Fibroblast of lung (primary cell): Measurements from ENCODE around the gene GGT1. TPM values are rescaled to one million over a fixed set of nuclear protein-coding genes. Genes with fewer than 3 reads are reported as not detected.

Experiments used
- DNase-seq, 2 donors: peaks; one replicate each; pipeline versions ENCODE4 v3.0.0 to v3.0.0-alpha.2; 2010; ENCODE audit warnings: low read depth in 2 of 2
- H2AFZ ChIP-seq: 2 replicates; pipeline ENCODE4 v1.5.1; 2012; ENCODE audit warnings: low read length, control low read depth, inconsistent platforms
- H3K27ac ChIP-seq: 2 replicates; pipeline ENCODE4 v1.5.1; 2011; ENCODE audit warnings: low read length, control low read depth; ENCODE audit not compliant: insufficient read depth
- H3K27me3 ChIP-seq: 2 replicates; pipeline ENCODE4 v1.5.1; 2011; ENCODE audit warnings: mild to moderate bottlenecking, low read length; ENCODE audit not compliant: control insufficient read depth, insufficient read depth
- H3K36me3 ChIP-seq: 2 replicates; pipeline ENCODE4 v1.5.1; 2011; ENCODE audit warnings: low read length; ENCODE audit not compliant: control insufficient read depth, insufficient read depth
- H3K4me1 ChIP-seq: 2 replicates; pipeline ENCODE4 v1.5.1; 2011; ENCODE audit warnings: low read length; ENCODE audit not compliant: control insufficient read depth, insufficient read depth; ENCODE audit errors: extremely low read depth
- H3K4me2 ChIP-seq: 2 replicates; pipeline ENCODE4 v1.5.1; 2011; ENCODE audit warnings: low read length, control low read depth; ENCODE audit not compliant: insufficient read depth; ENCODE audit errors: extremely low read depth
- H3K4me3 ChIP-seq, 4 experiments: fragments of 200-600 bp in 1 of 4; sonication (generic) in 1 of 4; replicated peaks in 1 of 4; 2 replicates each; pipeline ENCODE4 v1.5.1; 2011 to 2016; ENCODE audit warnings: low read length in 4 of 4, low read depth in 3 of 4, mild to moderate bottlenecking in 3 of 4, control low read depth in 2 of 4, inconsistent platforms in 1 of 4, mixed read lengths in 1 of 4; ENCODE audit not compliant: insufficient read depth in 1 of 4; ENCODE audit errors: control extremely low read depth in 1 of 4
- H3K79me2 ChIP-seq: 2 replicates; pipeline ENCODE4 v1.5.1; 2012; ENCODE audit warnings: mild to moderate bottlenecking, low read length, inconsistent platforms; ENCODE audit not compliant: control insufficient read depth, insufficient read depth
- H3K9ac ChIP-seq: 2 replicates; pipeline ENCODE4 v1.5.1; 2011; ENCODE audit warnings: mild to moderate bottlenecking, low read length, control low read depth; ENCODE audit not compliant: insufficient read depth
- H3K9me3 ChIP-seq: 2 replicates; pipeline ENCODE4 v1.5.1; 2012; ENCODE audit warnings: low read depth, low read length; ENCODE audit not compliant: control insufficient read depth, insufficient read depth
- H4K20me1 ChIP-seq: 2 replicates; pipeline ENCODE4 v1.5.1; 2011; ENCODE audit warnings: low read length; ENCODE audit not compliant: control insufficient read depth, insufficient read depth; ENCODE audit errors: extremely low read depth
- CTCF ChIP-seq, 2 donors: IDR thresholded peaks in 1 of 2; conservative IDR thresholded peaks in 1 of 2; 1 replicate in 1 of 2; 2 replicates in 1 of 2; pipeline ENCODE4 v1.5.1; 2011 to 2012; ENCODE audit warnings: low read length in 2 of 2, control low read depth in 1 of 2, inconsistent platforms in 1 of 2, low read depth in 1 of 2, mild to moderate bottlenecking in 1 of 2
- EZH2 ChIP-seq: IDR thresholded peaks from 2 replicates; pipeline ENCODE4 v1.5.1; 2012; ENCODE audit warnings: low read length, control low read depth, mild to moderate bottlenecking; ENCODE audit errors: missing control alignments
- polyA plus RNA-seq, 2 donors: library from polyadenylated mRNA; depleted of rRNA in 1 of 2; stranded (reverse) in 1 of 2; unstranded in 1 of 2; fragments of >200 nt; gene quantifications; 2 replicates each; pipeline ENCODE4 v1.2.1, GENCODE V29; 2011 to 2012; ENCODE audit warnings: missing spikeins in 1 of 2
- total RNA-seq: library from RNA; depleted of rRNA; stranded (reverse); fragments of >200 nt; gene quantifications from 2 replicates; pipeline ENCODE4 v1.2.1, GENCODE V29; 2014

Gene GGT1
- total and polyA plus RNA-seq, 2 donors (not counting 1 experiment from before 2014, with no cell fraction given): 0.37 to 2.0 TPM

- TF ChIP-seq EZH2 (no peak), CTCF (conservative IDR thresholded peaks at IDR 0.05 in 1 of 2, IDR thresholded peaks at IDR 0.05 in 1 of 2; ENCODE audit: low read depth in 1 of 2, low read length in 2 of 2) (no peak)
Measured at GRCh38 chr22:24587251-24587650, 15.7 kb upstream of the GGT1 start.

GRCh38 chr22:24587948-24588347 is 15.0 kb upstream of the GGT1 start:
- H3K4me2 ChIP-seq: no peak overlapping the region
- peaks cover 4% of the 10 kb centered on the region for H3K4me1 ChIP-seq
- no peaks in the 10 kb centered on the region for H3K79me2 ChIP-seq
- no peak overlapping the region for H2AFZ ChIP-seq
- H3K27me3 ChIP-seq: no peaks in the 10 kb centered on the region
- no peaks in the 10 kb centered on the region for H3K9me3 ChIP-seq
- TF ChIP-seq CTCF (conservative IDR thresholded peaks at IDR 0.05 in 1 of 2, IDR thresholded peaks at IDR 0.05 in 1 of 2; ENCODE audit: low read depth in 1 of 2, low read length in 2 of 2): no peak
- no peak for TF ChIP-seq EZH2
- H3K27ac ChIP-seq: no peak overlapping the region
- H3K9ac ChIP-seq: no peak overlapping the region
- no peaks in the 10 kb centered on the region for H4K20me1 ChIP-seq
- H3K4me3 ChIP-seq: no peak overlapping the region
- peaks cover 4% of the 10 kb centered on the region for H3K36me3 ChIP-seq
- no peak for DNase-seq

More at GRCh38 chr22:24587251-24587650, 15.7 kb upstream of the GGT1 start:
- Histone ChIP-seq H3K27ac (no peak overlapping the region), H4K20me1 (no peaks in the 10 kb centered on the region), H3K4me3 (no peak overlapping the region), H3K27me3 (no peaks in the 10 kb centered on the region), H3K4me1 (peaks cover 4% of the 10 kb centered on the region), H3K9me3 (no peaks in the 10 kb centered on the region), H2AFZ (no peak overlapping the region), H3K36me3 (peaks cover 4% of the 10 kb centered on the region), H3K4me2 (no peak overlapping the region), H3K79me2 (no peaks in the 10 kb centered on the region), H3K9ac (no peak overlapping the region)
- no peak for DNase-seq

- TF ChIP-seq CTCF (conservative IDR thresholded peaks at IDR 0.05 in 1 of 2, IDR thresholded peaks at IDR 0.05 in 1 of 2; ENCODE audit: low read depth in 1 of 2, low read length in 2 of 2) (no peak), EZH2 (no peak)
- peak in 1 of 2 donors; percentile 15 for DNase-seq
- Histone ChIP-seq H3K9me3 (no peaks in the 10 kb centered on the region), H3K27me3 (no peaks in the 10 kb centered on the region), H3K79me2 (no peaks in the 10 kb centered on the region), H3K4me2 (no peak overlapping the region), H3K9ac (no peak overlapping the region), H2AFZ (no peak overlapping the region), H3K27ac (no peak overlapping the region), H3K4me1 (peaks cover 5% of the 10 kb centered on the region), H3K36me3 (peaks cover 4% of the 10 kb centered on the region), H4K20me1 (no peaks in the 10 kb centered on the region), H3K4me3 (no peak overlapping the region)
Measured at GRCh38 chr22:24588381-24588756, 14.6 kb upstream of the GGT1 start.
